NCI-H446 (cell line): Measurements from ENCODE around the gene ADCY3.

ENCODE experiments used
- DNase-seq, 2 experiments: peaks; one replicate each; lab custom pipeline; 2025; lab: John Stamatoyannopoulos, UW

Gene ADCY3

DNA sequence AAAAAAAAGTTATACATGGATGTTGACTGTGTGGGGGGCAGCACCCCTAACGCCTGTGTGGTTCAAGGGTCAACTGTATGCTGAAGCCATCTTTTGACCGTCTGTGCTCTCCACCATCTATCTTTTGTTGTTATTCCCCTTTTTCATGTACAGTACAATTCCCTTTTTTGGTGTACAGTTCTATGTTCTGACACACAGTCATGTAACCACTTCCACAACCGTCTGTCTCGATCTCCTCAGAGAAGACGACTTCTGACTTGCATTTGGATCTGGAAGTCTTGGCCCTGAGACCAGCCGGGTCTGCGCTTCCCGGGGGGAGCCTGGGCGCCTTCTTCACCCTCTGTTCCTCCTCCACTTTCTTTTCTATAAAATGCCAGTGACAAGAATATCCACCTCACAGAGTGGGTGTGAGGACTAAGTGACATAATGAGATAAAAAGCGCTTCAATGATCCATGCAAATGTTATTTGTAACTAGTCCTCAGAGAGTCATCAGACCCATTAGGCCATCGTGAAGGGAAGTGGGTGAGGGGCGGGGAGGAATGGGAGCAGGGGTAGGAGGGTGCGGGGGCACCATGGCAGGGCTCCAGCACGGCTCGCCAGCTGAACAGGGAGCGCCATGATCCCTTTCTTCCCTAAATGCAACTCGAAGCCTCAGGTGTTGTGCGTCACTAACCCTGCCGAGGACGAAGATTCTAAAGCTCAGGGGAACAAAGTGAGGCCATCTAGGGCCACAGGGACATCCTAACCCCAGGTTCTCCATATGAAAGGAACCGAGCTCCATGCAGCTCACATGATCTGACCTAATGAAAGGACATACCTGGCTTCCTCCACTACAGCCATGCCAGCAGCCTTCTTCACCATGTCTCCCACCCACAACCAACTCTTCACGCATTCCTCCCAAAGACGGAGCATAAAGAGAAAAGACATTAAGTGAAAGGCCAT lies 16.6 kb downstream of the ADCY3 start:
- DNase-seq: no peak

DNA sequence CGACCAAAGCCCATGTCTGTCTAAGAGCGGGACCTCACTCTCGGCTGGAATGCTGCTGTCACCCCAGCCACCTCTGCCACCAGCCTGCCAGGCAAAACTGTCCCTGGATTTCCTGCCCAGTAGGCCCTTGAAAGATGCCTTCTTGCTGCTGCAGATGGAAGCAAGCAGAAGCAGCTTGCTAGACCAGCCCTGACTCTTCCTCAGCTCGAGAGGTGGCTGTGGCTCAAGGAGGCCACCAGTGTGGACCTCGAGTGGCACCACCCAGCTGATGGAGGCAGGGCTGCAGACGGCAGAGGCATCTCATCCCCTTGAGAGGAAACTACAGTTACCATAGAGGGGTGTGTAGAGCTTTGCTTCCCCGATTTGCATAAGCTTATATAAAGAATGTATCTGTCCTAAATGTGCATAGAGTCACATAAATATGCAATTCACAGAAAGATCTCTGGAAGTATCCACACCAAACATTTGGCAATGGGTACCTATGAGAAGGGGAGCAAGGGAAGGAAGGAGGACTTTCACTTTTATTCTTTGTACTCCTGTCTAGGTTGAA lies 20.6 kb downstream of the ADCY3 start:
- DNase-seq: no peak

DNA sequence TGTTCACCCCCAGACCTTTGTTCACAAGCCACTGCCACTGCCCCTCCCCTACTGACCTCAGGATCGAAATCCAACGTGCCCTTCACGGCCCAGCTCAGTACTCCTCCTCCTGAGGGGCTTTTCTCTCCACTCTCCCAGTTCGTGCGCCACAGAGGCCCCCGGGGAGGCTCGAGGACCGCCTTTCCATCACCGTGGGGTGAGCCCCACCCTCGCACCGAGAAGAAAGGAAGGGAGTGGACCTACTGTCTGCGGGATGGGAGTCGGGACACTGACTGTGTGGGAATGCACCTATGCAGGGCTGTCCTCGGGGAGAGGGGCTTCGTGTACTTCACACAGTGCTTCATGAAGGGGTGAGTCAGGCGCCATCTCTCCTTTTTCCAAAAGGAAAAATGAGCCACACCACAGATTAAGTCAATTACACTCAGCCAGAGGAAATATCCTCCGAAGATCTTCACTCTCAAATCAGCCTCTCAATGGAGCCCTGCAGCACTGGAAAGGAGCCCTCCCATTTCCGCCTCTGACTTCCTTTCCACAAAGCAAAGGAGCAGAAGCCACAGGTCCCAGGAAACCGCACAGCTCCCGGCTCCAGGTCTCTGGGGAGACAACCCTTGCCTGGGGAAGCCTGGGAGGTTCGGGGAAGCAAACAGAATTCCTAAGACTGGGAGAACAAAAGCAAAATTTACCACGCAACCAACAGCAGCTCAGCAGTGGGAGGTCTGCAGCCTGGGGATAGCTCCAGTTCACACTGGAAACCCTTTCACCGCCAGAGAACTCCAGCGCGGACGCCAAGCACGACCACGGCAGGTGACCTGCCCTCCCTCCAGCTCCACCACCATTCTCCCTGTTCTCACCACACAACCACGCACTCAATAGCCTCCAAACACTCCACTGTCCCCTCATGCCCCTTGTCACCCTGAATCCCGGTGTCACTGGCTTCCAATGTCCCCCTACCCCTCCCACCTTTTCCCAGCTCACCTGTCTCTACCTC lies 21.6 kb downstream of the ADCY3 start:
- DNase-seq: no peak

DNA sequence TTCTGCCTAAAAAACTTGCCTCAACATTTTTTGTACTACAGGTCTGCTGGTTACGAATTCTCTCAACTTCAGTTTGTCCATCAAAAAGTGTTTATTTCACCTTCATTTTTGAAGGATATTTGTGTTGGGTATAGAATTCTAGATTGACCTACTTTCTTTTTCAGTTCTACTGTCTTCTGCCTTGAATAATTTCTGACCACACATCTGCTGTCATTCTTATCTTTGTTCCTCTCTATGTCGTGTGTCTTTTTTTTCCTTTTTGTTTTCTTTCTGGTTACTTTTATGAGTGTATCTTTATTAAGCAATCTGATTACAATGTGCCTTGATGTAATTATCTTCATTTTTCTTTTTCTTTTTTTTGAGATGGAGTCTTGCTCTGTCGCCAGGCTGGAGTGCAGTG lies 25.3 kb downstream of the ADCY3 start:
- DNase-seq: no peak

DNA sequence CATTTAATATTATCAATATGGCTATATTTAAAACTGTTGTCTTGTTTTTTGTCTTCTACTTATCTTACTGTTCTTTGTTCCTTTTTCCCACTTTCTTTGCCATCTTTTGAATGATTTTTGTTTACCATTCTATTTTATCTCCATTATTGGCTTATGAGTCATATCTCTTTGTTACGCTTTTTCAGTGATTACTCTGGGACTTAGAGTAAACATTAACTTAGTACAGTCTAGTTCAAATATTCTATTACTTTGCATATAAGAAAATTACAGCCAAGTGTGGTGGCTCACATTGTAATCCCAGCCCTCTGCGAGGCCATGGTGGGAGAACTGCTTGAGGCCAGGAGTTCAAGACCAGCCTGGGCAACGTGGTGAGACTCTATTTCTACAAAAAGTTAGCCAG lies 26.1 kb downstream of the ADCY3 start:
- no peak for DNase-seq

DNA sequence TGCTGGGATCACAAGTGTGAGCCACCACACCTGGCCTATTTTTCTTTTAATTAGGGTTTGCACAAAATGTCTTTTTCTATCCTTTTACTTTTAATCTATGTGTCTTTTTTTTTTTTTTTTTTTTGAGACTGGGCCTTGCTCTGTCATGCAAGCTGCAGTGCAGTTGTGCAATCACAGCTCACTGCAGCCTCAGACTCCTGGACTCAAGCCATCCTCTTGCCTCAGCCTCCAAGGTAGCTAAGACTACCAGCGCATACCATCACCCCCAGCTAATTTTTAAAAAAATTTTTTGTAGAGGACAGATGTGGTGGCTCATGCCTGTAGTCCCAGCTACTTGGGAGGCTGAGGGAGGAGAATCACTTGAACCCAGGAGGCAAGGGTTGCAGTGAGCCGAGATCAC lies 27.1 kb downstream of the ADCY3 start:
- DNase-seq: no peak

DNA sequence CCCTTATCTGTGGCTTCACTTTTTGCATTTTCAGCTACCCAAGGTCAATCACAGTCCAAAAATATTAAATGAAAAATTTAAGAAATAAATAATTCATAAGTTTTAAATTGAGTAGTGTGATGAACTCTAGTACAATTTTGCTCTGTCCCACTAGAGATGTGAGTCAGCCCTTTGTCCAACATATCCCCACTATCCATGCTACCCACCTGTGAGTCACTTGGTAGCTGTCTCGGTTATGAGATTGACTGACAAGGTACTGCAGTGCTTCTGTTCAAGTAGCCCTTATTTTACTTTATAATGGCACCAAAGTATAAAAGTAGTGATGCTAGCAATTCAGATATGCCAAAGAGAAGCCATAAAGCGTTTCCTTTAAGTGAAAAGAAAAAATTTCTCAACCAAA lies 28.8 kb downstream of the ADCY3 start:
- no peak for DNase-seq

DNA sequence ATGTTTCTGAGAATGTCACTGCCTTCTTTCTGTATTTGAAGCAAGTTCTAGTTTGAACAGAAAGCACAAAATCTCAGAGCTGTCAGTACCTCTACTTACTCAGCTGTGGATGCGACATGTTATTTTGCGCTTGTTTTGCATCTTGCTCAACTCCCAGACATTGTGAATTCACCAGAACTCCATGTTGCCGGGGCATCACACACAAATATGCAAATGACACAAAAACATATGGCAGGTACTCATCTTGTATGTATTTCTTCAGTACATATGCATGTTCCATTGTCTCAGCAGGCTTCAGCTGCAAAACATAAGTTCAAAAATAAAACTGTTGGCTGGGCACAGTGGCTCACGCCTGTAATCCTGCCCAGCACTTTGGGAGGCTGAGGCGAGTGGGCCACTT lies 30.8 kb downstream of the ADCY3 start:
- DNase-seq: no peak

DNA sequence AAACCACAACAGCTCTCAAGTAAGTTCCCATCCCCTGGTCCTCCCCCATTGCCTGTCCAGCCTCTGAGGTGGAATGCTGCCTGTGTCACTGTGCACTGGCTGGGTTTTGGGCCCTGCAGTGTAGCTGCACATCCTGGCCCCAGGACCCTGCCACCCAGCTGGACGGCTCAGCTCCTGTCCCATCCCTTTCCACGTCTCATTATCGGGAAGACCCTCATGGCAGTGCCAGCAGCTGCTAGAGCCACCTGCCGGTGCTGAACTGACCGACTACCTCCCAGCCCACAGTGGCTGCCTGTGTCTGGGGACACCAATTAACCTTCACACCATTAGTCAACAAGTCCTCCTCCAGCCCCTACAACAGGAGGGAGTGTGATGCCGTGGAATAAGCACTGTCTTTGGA lies 31.9 kb downstream of the ADCY3 start:
- DNase-seq: no peak

DNA sequence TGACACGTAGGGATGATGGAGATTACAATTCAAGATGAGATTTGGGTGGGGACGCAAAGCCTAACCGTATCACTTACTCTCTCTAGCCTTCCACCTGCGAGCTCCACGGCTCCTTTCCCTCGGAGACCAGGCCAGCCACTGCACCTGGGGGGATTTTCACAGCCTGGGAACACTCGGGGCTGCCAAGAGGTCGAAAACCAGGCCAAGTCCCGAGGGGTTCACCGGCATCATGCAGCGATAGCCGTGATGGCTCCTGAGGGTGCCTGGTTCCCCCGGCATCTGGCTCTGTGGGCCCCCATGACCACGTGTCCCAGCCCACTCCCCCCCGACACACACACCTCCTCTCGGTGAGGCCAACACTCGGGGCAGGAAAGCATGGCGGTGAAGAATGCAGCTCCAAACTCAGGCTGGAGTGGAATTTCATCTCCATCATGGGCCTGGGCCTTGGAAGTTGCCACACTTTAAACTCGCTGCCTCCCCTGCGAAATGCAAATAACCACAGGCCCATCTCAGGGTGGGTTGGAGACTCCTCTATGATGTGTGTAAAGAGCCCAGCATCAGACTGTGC lies 32.6 kb downstream of the ADCY3 start:
- DNase-seq: no peak

DNA sequence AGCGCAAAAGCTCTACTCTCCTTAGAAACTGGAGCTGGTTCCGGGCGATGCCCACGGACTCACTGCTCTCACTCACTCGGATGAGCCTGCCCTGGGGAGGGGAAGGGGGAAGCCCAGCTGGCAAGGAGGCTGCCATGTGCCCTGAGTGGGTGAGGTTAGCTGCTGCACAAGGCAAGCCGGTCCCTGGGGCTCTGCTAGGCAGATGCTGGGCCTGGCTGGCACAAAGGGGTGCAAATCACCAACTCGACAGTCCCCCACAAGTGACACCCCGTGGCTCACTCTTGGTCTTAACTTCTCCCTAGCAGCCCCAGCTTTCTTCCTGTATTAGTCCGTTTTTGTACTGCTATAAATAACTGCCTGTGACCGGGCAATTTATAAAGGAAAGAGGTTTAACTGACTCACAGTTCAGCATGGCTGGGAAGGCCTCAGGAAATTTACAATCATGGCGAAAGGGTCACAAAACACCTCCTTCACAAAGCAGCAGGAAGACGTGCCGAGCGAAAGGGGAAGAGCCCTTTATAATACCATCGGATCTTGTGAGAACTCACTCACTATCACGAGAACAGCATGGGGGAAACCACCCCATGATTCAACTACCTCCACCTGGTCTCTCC lies 33.2 kb downstream of the ADCY3 start:
- no peak for DNase-seq

DNA sequence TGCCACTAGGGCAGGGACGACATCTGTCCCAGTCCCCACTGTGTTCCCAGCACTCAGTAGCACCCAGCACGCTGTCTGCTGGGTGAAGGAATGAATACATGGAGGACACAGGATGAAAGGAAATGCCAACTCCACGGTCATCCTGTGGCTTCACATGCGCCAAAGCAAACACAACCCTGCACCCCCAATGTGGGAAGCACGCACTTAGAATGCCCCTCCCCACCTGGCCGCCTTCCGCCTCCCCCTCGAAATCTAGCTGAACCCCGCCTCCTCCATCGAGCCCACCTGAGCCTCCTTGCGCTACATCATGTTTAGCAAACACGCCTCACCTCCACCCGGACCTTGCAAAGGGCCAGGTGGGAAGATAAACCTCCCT lies 33.9 kb downstream of the ADCY3 start:
- no peak for DNase-seq

DNA sequence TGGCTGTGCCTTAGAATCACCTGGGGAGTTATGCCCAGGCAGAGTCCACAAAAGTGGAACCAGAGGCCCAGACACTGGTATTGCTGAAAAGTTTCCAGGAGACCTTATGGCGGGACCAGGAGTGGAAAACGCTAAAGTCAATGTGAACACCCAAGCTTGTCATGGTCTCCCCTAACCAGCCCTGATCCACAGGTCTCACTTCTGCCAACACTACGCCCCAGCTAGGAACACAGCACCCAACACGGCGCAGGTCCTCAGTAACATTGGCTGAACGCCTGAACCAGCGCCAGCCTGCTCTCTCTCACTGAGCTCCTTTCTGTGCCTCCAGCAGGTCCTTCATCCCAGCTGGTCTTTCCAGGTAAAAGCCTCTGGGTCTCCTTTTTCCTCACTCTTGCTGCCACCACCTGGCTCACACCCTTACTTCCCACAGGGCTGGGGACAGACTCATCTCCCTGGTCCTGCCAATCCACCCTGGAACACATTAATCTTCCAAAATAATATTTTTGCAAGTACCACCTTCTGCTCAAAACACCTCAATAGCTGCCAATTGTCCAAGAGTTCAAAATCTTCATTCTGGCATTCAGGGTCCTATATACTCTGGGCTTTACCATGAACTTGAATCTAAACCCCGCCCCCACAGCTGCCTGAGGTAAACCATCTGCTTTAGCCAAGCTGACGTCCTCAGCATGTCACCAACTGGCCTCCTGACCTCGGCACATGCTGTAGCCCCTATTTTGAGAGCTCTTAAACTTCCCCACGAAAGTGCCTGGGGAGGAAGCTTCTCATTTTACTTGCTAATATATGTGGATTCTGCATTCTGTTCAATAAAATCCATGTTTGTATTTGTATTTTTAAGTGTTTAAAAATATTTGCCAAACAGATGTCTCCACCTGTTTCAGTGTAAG lies 34.6 kb downstream of the ADCY3 start:
- DNase-seq: no peak

DNA sequence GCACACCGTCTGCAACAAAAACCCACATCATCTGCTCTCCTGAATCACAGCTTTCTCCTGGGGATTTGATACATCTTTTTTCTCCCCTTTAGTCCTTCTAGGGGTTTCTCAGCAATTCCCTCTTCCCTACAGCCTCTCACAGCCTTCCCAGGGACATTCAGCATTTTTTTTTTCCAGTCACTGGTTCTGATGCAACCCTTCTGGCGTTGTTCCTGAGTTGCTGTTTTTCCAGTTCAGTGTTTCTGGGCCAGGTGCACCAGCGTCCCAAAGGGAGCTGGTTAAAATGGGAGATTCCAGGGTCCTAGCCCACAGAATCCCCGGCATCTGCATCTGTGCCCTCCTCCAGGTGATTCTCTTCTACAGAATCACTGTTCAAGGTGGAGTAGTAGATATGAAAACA lies 36.1 kb downstream of the ADCY3 start:
- DNase-seq: no peak

DNA sequence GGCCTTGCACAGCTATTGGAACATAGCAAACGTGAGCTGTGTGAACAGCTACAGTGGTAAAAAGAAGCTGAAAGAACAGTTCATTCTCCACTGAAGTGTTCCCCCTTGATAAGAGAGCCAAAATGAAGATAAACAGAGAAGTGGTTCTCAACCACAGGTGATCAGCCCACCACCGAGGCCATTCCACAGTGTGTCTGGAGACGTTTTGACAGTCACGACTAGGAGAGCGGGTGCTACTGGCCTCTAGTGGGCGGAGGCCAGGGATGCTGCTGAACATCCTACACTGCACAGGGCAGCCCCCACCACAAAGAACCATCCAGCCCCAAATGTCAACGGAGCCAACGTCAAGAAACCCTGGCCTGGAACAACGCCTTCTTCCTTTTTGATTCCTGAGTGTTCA lies 38.4 kb downstream of the ADCY3 start:
- no peak for DNase-seq

DNA sequence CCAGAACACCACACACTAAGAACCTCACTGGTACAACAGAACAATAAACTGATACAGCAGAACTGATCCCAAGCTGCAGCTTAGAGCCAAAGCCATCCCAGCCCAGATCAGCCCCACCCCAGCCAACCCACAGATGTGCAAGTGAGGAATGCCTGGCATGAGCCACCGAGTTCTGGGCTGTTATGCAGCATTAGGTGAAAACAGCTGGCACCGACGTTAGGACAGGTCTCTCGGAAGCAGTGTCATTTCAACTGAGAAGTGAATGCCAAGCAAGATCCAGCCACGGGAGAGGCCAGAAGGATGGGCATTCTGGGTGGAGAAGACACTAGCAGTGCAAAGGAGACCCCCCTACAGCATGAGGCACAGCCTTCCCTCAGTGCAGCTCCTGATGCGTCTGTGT lies 38.9 kb downstream of the ADCY3 start:
- no peak for DNase-seq

DNA sequence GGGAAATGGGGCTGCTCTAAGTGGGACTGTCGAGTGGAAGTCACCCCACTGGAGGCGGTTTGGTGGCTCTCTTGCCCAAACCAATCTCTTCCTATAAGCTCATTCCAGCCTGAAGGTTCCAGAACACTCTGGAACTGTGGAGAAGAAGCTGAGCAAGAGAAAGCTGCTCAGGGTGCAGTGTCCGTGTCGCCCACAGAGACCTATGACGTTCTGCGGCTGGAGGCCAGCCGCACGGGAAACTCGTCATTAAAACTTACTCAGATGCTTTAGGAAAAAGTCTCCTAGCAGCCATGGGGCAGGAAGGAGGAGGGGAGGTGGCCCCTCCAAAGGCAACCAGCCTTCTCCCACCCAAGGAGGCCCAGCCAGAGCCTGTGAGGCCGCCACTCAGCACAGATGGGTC lies 41.7 kb downstream of the ADCY3 start:
- DNase-seq: no peak

DNA sequence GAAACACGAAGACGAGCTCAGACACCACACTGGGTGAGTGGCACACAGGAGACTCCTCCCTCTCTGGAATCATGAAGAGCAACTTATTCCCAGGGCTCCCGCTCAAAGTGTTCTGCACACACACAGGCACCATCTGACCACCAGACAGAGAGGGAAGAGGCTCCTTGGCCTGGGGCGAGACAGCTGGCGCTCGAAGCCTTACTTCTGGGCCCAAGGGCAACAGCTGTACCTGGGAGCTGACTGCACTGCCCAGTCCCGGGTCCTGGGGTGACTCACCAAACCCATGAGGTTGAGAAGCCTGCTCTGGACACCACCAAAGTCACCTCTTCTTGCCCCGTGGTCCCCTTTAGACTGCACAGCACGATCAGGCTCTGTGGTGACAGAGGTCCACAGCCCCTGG lies 42.4 kb downstream of the ADCY3 start:
- no peak for DNase-seq

DNA sequence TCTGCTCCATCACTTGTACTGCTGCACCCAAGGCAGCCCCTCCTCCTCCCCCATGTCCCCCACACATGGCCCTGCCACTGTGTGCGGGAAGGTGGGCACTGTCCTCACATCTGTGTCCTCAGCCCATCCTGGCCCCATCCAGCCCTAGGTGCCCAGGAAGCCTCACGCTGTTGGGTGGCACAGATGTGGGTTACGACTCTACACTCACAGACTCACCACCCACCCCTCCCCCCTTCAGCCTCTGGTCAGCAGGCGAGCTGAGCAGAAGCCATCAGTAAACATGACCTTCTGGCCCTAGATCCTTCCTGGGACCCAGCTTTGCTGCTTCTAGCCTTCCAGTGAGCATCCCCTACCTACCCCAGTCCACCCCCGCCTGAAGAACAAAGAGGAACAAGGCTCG lies 43.0 kb downstream of the ADCY3 start:
- DNase-seq: no peak

DNA sequence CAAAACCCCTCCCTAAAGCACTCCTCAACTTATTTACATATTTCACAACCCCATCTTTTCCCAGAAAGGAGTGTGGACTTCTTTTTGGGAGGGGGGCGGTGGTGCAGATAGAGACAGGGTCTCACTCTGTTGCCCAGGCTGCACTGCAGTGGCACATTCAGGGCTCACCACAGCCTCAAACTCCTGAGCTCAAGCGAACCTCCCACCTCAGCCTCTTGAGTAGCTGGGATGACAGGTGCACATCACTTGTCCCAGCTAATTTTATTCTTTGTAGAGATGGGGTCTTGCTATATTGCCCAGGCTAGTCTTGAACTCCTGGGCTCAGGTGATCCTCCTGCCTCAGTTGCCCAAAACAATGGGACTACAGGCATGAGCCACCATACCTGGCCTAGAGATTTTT lies 44.1 kb downstream of the ADCY3 start:
- no peak for DNase-seq

DNA sequence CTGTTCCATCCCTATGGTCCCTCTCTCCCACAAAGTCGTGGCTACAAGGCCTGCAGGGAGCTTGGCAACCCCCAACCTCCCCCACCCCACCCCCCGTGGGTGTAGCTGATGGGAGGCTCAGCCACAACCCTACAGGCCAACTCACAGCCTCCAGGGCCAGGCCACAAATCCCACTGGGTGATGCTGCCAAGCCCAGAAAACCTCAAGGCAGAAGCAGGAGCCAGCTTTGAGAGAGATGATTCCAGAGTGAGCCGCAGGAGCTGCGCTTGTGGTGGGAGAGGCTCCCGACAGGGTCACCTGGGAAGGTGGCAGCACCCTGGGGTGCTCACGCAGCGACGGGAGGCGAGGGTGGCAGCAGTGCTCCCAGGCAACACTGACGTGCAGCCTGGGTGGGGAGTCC lies 44.8 kb downstream of the ADCY3 start:
- DNase-seq: no peak
